HepG2 (cell line): ENCODE measurements around the gene ANKRD2. TPM values are rescaled to one million over a fixed set of nuclear protein-coding genes. Genes with fewer than 3 reads are reported as not detected.

Experiments used
- EHMT2 ChIP-seq: fragments of 200-600 bp; sonication (generic); IDR thresholded peaks from 2 replicates; pipeline ENCODE4 v1.7.0; 2017; ENCODE audit warnings: antibody characterized with exemption, low read depth, low read length, borderline replicate concordance
- HOXA3 ChIP-seq: sonication (generic); formaldehyde crosslinking; IDR thresholded peaks from 2 replicates; pipeline ENCODE4 v1.5.0; 2020; ENCODE audit warnings: missing genetic modification reagents
- IRF2 ChIP-seq: IDR thresholded peaks from 2 replicates; pipeline ENCODE4 v1.6.1; 2018; ENCODE audit warnings: missing genetic modification reagents, missing compliant biosample characterization
- KDM5B ChIP-seq: sonication (generic); formaldehyde crosslinking; IDR thresholded peaks from 2 replicates; pipeline ENCODE4 v1.4.0; 2020; ENCODE audit warnings: missing genetic modification reagents, mild to moderate bottlenecking, borderline replicate concordance
- KMT2B ChIP-seq: IDR thresholded peaks from 2 replicates; pipeline ENCODE4 v1.6.1; 2016; ENCODE audit warnings: missing genetic modification reagents, missing compliant biosample characterization
- NFIB ChIP-seq: sonication (generic); formaldehyde crosslinking; IDR thresholded peaks from 2 replicates; pipeline ENCODE4 v1.9.0; 2021; ENCODE audit warnings: missing genetic modification reagents, mild to moderate bottlenecking, borderline replicate concordance
- PRPF4 ChIP-seq: fragments of 200-400 bp; formaldehyde crosslinking; IDR thresholded peaks from 2 replicates; pipeline ENCODE4 v1.6.1; 2016; ENCODE audit warnings: low read length, low read depth; ENCODE audit not compliant: poor library complexity, severe bottlenecking
- RFX3 ChIP-seq: IDR thresholded peaks from 2 replicates; pipeline ENCODE4 v1.6.1; 2016; ENCODE audit warnings: missing biosample characterization, missing genetic modification reagents
- RNF219 ChIP-seq: sonication (generic); formaldehyde crosslinking; IDR thresholded peaks from 2 replicates; pipeline ENCODE4 v1.5.0; 2020; ENCODE audit warnings: mild to moderate bottlenecking, missing genetic modification reagents
- SIN3A ChIP-seq: IDR thresholded peaks from 2 replicates; pipeline ENCODE4 v1.6.1; 2011; ENCODE audit warnings: low read depth, mild to moderate bottlenecking, control low read depth, low read length, borderline replicate concordance
- ZBTB10 ChIP-seq: sonication (generic); formaldehyde crosslinking; IDR thresholded peaks from 2 replicates; pipeline ENCODE4 v1.4.0; 2020; ENCODE audit warnings: missing genetic modification reagents, borderline replicate concordance
- ZBTB20 ChIP-seq: sonication (generic); formaldehyde crosslinking; IDR thresholded peaks from 2 replicates; pipeline ENCODE4 v1.8.1; 2023; ENCODE audit warnings: missing genetic modification reagents, low read depth, mild to moderate bottlenecking, borderline replicate concordance
- ZNF343 ChIP-seq: sonication (generic); formaldehyde crosslinking; IDR thresholded peaks from 2 replicates; pipeline ENCODE4 v1.4.0; 2020; ENCODE audit warnings: mild to moderate bottlenecking, missing genetic modification reagents
- ZNF383 ChIP-seq: sonication (generic); formaldehyde crosslinking; IDR thresholded peaks from 2 replicates; pipeline ENCODE4 v1.4.0; 2020; ENCODE audit warnings: missing genetic modification reagents, mild to moderate bottlenecking, borderline replicate concordance
- ZNF501 ChIP-seq: sonication (generic); formaldehyde crosslinking; IDR thresholded peaks from 2 replicates; pipeline ENCODE4 v1.5.1; 2020; ENCODE audit warnings: mild to moderate bottlenecking, moderate library complexity, missing genetic modification reagents
- ZNF530 ChIP-seq: sonication (generic); formaldehyde crosslinking; IDR thresholded peaks from 2 replicates; pipeline ENCODE4 v1.5.0; 2020; ENCODE audit warnings: low read depth, mild to moderate bottlenecking, missing genetic modification reagents
- ZSCAN20 ChIP-seq: sonication (generic); formaldehyde crosslinking; IDR thresholded peaks from 2 replicates; pipeline ENCODE4 v1.4.0; 2020; ENCODE audit warnings: missing genetic modification reagents, mild to moderate bottlenecking, borderline replicate concordance
- polyA plus RNA-seq, 8 experiments: library from polyadenylated mRNA; depleted of rRNA in 3 of 8; stranded (reverse) in 7 of 8; unstranded in 1 of 8; fragments of >200 nt; fragmentation: Illumina TruSeq in 4 of 8; extraction: Trizol in 4 of 8; gene quantifications; 2 replicates each; pipeline versions ENCODE4 v1.2.1 to v1.2.3, GENCODE V29; 2011 to 2016; ENCODE audit warnings: low read depth in 4 of 8, missing spikeins in 1 of 8, mixed read lengths in 1 of 8; ENCODE audit not compliant: insufficient read depth in 1 of 8
- total RNA-seq, 5 experiments: library from RNA; depleted of rRNA; stranded (reverse); fragments of >200 nt; fragmentation: Illumina TruSeq; extraction: Trizol; gene quantifications; 2 replicates each; pipeline ENCODE4 v1.2.3, GENCODE V29; 2016; ENCODE audit warnings: low read depth in 1 of 5
- TF ChIP-seq, protein P1 (sequence below): sonication (generic); formaldehyde crosslinking; IDR thresholded peaks from 2 replicates; pipeline ENCODE4 v1.4.0; 2020; ENCODE audit warnings: missing genetic modification reagents
- TF ChIP-seq, protein P2 (sequence below): sonication (generic); formaldehyde crosslinking; IDR thresholded peaks from 2 replicates; pipeline ENCODE4 v1.5.0; 2020; ENCODE audit warnings: missing genetic modification reagents
- TF ChIP-seq, protein P3 (sequence below): sonication (generic); formaldehyde crosslinking; IDR thresholded peaks from 2 replicates; pipeline ENCODE4 v1.4.0; 2020; ENCODE audit warnings: missing genetic modification reagents

The ANKRD2 gene
- total and polyA plus RNA-seq, 2 of the 13 experiments (the other 11 are each of a cell fraction or from before 2014, with no cell fraction given) = not detected

DNA sequence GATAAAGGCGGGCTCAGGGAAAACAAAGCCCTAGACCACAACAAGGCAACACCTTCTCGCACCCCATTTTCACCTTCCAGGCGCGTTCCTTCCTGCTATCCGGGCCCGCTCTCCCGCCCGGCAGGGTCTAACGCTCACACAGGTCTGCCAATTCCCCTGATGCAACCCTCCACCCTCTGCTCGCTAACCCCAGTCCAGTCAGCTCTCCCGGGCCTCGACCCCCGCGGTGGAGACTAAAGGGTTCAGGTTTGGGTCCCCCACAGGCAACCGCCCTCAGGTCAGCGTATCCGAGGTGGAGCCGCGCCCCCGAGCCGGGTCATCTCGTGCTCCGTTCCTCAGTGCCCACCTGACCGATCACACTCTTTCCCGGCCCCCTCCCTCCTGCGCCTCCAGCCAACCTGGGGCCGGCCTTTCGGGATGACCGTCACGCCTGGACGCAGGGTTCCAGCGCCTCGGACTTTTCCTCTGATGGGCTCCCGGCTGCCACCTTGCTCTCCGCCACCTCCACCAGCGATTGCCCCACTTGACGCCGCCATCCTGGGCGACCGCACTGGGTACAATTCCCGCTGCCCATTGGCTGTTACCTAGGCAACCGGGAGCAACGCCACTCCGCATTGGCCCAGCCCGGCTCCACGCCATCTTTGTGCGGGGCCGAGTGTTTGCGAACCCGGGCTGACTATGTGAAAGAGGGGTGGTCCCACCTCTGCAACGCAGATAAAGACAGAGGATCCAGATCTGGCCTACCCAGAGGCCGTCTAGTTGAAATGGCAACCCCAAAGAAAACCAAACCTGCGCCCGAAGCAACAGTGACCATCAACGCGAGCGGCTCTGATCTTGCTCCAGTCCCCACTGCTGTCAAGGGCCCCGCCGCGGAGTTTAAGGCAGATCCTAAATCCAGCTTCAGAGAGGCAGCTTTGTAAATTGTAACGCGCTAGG, 60.6 kb downstream of the ANKRD2 start, which contains the start of gene MORN4 (continued):
- TF ChIP-seq ZBTB10 (CRISPR knock-in tag) (no peak), KDM5B (CRISPR knock-in tag) (peak; percentile 82), ZNF501 (CRISPR knock-in tag) (peak; percentile 91), PRPF4 (no peak), ZNF383 (CRISPR knock-in tag) (no peak), NFIB (no peak), ZNF343 (CRISPR knock-in tag) (no peak), SIN3A (peak; percentile 56; the same call in 1 of the 2 replicates), RFX3 (peak; percentile 97), RNF219 (CRISPR knock-in tag) (no peak), ZNF530 (CRISPR knock-in tag) (no peak), IRF2 (CRISPR knock-in tag) (peak; percentile 2; the same call in 1 of the 2 replicates), ZBTB20 (CRISPR knock-in tag) (peak; percentile 56; the same call in 1 of the 2 replicates), ZSCAN20 (CRISPR knock-in tag) (no peak), KMT2B (peak; percentile 71; the same call in 1 of the 2 replicates), EHMT2 (no peak), HOXA3 (peak; percentile 100)
- TF ChIP-seq, protein P1, sequence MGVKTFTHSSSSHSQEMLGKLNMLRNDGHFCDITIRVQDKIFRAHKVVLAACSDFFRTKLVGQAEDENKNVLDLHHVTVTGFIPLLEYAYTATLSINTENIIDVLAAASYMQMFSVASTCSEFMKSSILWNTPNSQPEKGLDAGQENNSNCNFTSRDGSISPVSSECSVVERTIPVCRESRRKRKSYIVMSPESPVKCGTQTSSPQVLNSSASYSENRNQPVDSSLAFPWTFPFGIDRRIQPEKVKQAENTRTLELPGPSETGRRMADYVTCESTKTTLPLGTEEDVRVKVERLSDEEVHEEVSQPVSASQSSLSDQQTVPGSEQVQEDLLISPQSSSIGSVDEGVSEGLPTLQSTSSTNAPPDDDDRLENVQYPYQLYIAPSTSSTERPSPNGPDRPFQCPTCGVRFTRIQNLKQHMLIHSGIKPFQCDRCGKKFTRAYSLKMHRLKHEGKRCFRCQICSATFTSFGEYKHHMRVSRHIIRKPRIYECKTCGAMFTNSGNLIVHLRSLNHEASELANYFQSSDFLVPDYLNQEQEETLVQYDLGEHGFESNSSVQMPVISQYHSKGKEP (CRISPR knock-in tag) = no peak
- TF ChIP-seq, protein P2, sequence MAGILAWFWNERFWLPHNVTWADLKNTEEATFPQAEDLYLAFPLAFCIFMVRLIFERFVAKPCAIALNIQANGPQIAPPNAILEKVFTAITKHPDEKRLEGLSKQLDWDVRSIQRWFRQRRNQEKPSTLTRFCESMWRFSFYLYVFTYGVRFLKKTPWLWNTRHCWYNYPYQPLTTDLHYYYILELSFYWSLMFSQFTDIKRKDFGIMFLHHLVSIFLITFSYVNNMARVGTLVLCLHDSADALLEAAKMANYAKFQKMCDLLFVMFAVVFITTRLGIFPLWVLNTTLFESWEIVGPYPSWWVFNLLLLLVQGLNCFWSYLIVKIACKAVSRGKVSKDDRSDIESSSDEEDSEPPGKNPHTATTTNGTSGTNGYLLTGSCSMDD = no peak
- TF ChIP-seq, protein P3, sequence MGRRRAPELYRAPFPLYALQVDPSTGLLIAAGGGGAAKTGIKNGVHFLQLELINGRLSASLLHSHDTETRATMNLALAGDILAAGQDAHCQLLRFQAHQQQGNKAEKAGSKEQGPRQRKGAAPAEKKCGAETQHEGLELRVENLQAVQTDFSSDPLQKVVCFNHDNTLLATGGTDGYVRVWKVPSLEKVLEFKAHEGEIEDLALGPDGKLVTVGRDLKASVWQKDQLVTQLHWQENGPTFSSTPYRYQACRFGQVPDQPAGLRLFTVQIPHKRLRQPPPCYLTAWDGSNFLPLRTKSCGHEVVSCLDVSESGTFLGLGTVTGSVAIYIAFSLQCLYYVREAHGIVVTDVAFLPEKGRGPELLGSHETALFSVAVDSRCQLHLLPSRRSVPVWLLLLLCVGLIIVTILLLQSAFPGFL = no peak
